Measurements from ENCODE around the gene OAS3.

DNA sequence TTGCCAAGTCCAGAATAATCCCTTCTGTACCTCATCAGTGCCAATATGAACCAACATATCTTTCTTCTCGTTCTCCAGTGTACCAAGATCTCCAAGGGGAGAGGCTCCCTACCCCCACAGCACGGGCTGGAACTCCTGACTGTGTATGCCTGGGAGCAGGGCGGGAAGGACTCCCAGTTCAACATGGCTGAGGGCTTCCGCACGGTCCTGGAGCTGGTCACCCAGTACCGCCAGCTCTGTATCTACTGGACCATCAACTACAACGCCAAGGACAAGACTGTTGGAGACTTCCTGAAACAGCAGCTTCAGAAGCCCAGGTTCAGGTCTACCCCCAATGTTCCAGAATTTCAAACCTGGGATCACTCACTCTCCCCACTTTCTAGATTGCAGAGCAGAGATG is 29.6 kb downstream of the OAS3 start:
- TF ChIP-seq SP1 (IDR thresholded peaks at IDR 0.05) (no peak), SUZ12 (IDR thresholded peaks at IDR 0.05) (no peak), FOXM1 (IDR thresholded peaks at IDR 0.05; ENCODE audit: borderline replicate concordance) (no peak), NFRKB (IDR thresholded peaks at IDR 0.05) (no peak), ARNT (IDR thresholded peaks at IDR 0.05) (no peak), ELF4 (IDR thresholded peaks at IDR 0.05) (no peak), CTBP1 (IDR thresholded peaks at IDR 0.05; ENCODE audit: borderline replicate concordance) (no peak), L3MBTL2 (conservative IDR thresholded peaks at IDR 0.05) (no peak), FOXA1 (IDR thresholded peaks at IDR 0.05) (no peak), FOXK2 (IDR thresholded peaks at IDR 0.05) (no peak), HDGF (IDR thresholded peaks at IDR 0.05; ENCODE audit: borderline replicate concordance) (no peak), BHLHE40 (IDR thresholded peaks at IDR 0.05; ENCODE audit: borderline replicate concordance) (no peak)

Measured in HEK293T (cell line).